Endothelial cell of umbilical vein (primary cell): ENCODE data around the gene KIAA0930. TPM values are rescaled to one million over a fixed set of nuclear protein-coding genes. Genes with fewer than 3 reads are reported as not detected.

Experiments used
- BruUV-seq: library from RNA; stranded (reverse); fragments of 400-500 nt; replicated peaks from 2 replicates; lab custom pipeline; 2021; lab: Mats Ljungman, UMichigan
- CTCF ChIA-PET: fragments of 300-600, 350-600 bp; sonication (Branson Sonifier 250); formaldehyde crosslinking; loops from one replicate; lab custom pipeline; 2021; ENCODE audit warnings: antibody characterized with exemption, inconsistent platforms; lab: Charles Lee
- POLR2A ChIA-PET: fragments of 300-600, 350-600 bp; sonication (Branson Sonifier 250); formaldehyde crosslinking; loops from one replicate; lab custom pipeline; 2021; ENCODE audit warnings: antibody characterized with exemption, inconsistent platforms; lab: Charles Lee
- DNase-seq: peaks from one replicate; pipeline ENCODE4 v3.0.0-alpha.2; 2011; ENCODE audit warnings: low read depth, low spot score
- FAIRE-seq: peaks from 2 replicates; lab custom pipeline; 2011; peaks lifted over from hg19 to GRCh38; lab: Jason Lieb, UNC
- H2AFZ ChIP-seq: 2 replicates; pipeline ENCODE4 v1.6.0; 2012; ENCODE audit warnings: low read depth, low read length, control low read depth, inconsistent platforms
- H3K27ac ChIP-seq: 2 replicates; pipeline ENCODE4 v1.5.1; 2011; ENCODE audit warnings: low read depth, mild to moderate bottlenecking, control low read depth, low read length, moderate library complexity; ENCODE audit not compliant: insufficient read depth
- H3K27me3 ChIP-seq, 2 experiments: 2 replicates each; pipeline versions ENCODE4 v1.6.0 to v1.6.1; 2011; ENCODE audit warnings: low read length in 2 of 2, mixed read lengths in 1 of 2; ENCODE audit not compliant: control insufficient read depth in 2 of 2, insufficient read depth in 2 of 2
- H3K36me3 ChIP-seq, 2 experiments: 2 replicates in 1 of 2; 3 replicates in 1 of 2; pipeline ENCODE4 v1.5.1; 2011; ENCODE audit warnings: low read length in 2 of 2, mild to moderate bottlenecking in 1 of 2, moderate library complexity in 1 of 2; ENCODE audit not compliant: control insufficient read depth in 2 of 2, insufficient read depth in 2 of 2; ENCODE audit errors: extremely low read depth in 1 of 2
- H3K4me1 ChIP-seq: 3 replicates; pipeline ENCODE4 v1.5.1; 2011; ENCODE audit warnings: mild to moderate bottlenecking, low read length; ENCODE audit not compliant: control insufficient read depth, insufficient read depth; ENCODE audit errors: extremely low read depth
- H3K4me2 ChIP-seq: 2 replicates; pipeline ENCODE4 v1.6.1; 2011; ENCODE audit warnings: low read length, control low read depth, mixed read lengths; ENCODE audit not compliant: insufficient read depth
- H3K4me3 ChIP-seq, 3 experiments: fragments of 200-600 bp in 1 of 3; sonication (generic), shearing (Covaris generic) in 1 of 3; replicated peaks in 1 of 3; 2 replicates each; pipeline ENCODE4 v1.5.1; 2011 to 2016; ENCODE audit warnings: control low read depth in 3 of 3, low read length in 3 of 3, mild to moderate bottlenecking in 2 of 3, inconsistent platforms in 1 of 3, low read depth in 1 of 3, moderate library complexity in 1 of 3; ENCODE audit not compliant: insufficient read depth in 1 of 3
- H3K79me2 ChIP-seq: 2 replicates; pipeline ENCODE4 v1.6.0; 2012; ENCODE audit warnings: low read length, inconsistent platforms; ENCODE audit not compliant: control insufficient read depth, insufficient read depth
- H3K9ac ChIP-seq: replicated peaks from 2 replicates; pipeline ENCODE3; 2011; ENCODE audit warnings: low read length, control low read depth; ENCODE audit not compliant: insufficient read depth; ENCODE audit errors: extremely low read depth
- H3K9me1 ChIP-seq: replicated peaks from 3 replicates; pipeline ENCODE4 v1.6.0; 2011; ENCODE audit warnings: mild to moderate bottlenecking, low read length; ENCODE audit not compliant: control insufficient read depth, insufficient read depth; ENCODE audit errors: extremely low read depth
- H3K9me3 ChIP-seq: replicated peaks from 2 replicates; pipeline ENCODE4 v1.5.1; 2012; ENCODE audit warnings: low read length, inconsistent platforms; ENCODE audit not compliant: control insufficient read depth, insufficient read depth
- H4K20me1 ChIP-seq: replicated peaks from 2 replicates; pipeline ENCODE3; 2011; ENCODE audit warnings: mild to moderate bottlenecking, low read length; ENCODE audit not compliant: control insufficient read depth, insufficient read depth; ENCODE audit errors: extremely low read depth
- EZH2 ChIP-seq: IDR thresholded peaks from 2 replicates; pipeline ENCODE4 v1.6.1; 2012; ENCODE audit warnings: borderline replicate concordance, low read depth, mild to moderate bottlenecking, moderate library complexity, low read length, inconsistent platforms; ENCODE audit not compliant: severe bottlenecking
- GATA2 ChIP-seq: IDR thresholded peaks from 2 replicates; pipeline ENCODE4 v1.7.0; 2011; ENCODE audit warnings: low read depth, mild to moderate bottlenecking, moderate library complexity, mixed read lengths, low read length; ENCODE audit not compliant: insufficient read length, insufficient read depth
- JUN ChIP-seq: IDR thresholded peaks from 2 replicates; pipeline ENCODE4 v1.6.1; 2011; ENCODE audit warnings: borderline replicate concordance, low read depth; ENCODE audit not compliant: insufficient read length, insufficient read depth
- POLR2AphosphoS5 ChIP-seq: IDR thresholded peaks from 2 replicates; pipeline ENCODE4 v1.6.1; 2012; ENCODE audit warnings: low read depth, mild to moderate bottlenecking, control low read depth, low read length, moderate library complexity; ENCODE audit not compliant: insufficient read depth
- dilution Hi-C: fragments of 300-500 bp; cut with MboI; formaldehyde crosslinking; loops from one replicate; pipeline ENCODE4 v1.15.0; 2019; ENCODE audit warnings: low sequenced_read_pairs; ENCODE audit not compliant: extremely low pct_ligation_motif_present
- intact Hi-C: fragments of 100-400 bp; cut with micrococcal nuclease; formaldehyde crosslinking; loops from one replicate; pipeline ENCODE4 v1.10.0; 2022
- polyA plus RNA-seq, 4 experiments: library from polyadenylated mRNA; depleted of rRNA in 3 of 4; stranded (reverse) in 3 of 4; unstranded in 1 of 4; fragments of >200 nt; gene quantifications; 2 replicates each; pipeline versions ENCODE4 v1.2.1 to v1.2.3, GENCODE V29; 2011 to 2012; ENCODE audit warnings: missing spikeins in 1 of 4
- total RNA-seq: library from RNA; stranded (reverse); gene quantifications from 2 replicates; pipeline ENCODE4 v1.2.3, GENCODE V29; 2021
- TF ChIP-seq, protein P1 (sequence below): IDR thresholded peaks from 2 replicates; pipeline ENCODE4 v1.6.1; 2011; ENCODE audit not compliant: insufficient read depth, insufficient read length

KIAA0930 gene
- total and polyA plus RNA-seq, 2 donors (not counting 3 experiments of a cell fraction or from before 2014, with no cell fraction given) = 37.9 to 53.6 TPM

DNA sequence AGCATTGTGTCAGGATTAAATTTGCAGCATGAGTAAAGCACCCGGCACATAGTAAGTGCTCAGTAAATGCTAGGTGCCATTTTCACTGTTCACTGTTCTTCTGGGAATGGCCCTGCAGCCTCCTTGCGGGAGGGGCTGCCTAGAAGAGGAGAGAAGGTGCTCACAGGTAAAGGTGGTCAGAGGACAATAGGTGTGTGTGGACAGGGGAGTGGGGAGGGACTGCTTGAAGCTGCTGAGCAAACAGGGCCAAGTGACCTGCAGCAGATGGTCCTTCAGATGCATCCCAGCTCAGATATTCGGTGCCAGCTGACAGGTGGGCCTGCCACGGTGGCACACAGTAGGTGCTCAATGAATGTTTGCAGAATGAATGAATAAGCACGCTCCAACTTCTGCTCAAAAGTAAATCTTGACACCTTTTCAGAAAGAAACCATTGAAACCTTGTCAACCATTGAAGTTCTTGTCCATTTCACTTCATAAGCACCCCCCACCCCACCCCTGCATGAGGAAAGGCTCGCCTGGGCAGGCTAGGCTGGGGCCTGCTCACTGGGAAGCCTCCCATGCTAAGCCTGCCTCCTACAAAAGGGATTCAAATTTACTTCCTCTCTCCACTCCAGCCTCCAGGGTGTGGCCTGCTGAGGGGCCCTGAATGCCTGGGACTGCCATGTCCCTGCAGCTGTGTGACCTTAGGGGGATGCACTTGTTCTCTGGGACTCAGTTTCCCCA is 1.6 kb downstream of the KIAA0930 start:
- Histone ChIP-seq H3K4me1 (peaks cover 10% of the 10 kb centered on the region), H3K36me3 (no peaks in the 10 kb centered on the region), H4K20me1 (no peaks in the 10 kb centered on the region), H3K79me2 (no peaks in the 10 kb centered on the region), H2AFZ (no peak overlapping the region), H3K9me1 (no peaks in the 10 kb centered on the region), H3K27me3 (no peaks in the 10 kb centered on the region), H3K4me2 (no peak overlapping the region), H3K9me3 (no peaks in the 10 kb centered on the region), H3K9ac (no peak overlapping the region), H3K27ac (no peak overlapping the region), H3K4me3 (no peak overlapping the region)
- BruUV-seq = no TSS peak
- CTCF ChIA-PET = no interaction called here
- POLR2A ChIA-PET = no interaction called here
- TF ChIP-seq POLR2AphosphoS5 = no peak
- TF ChIP-seq JUN = no peak
- TF ChIP-seq GATA2 = no peak
- no peak for TF ChIP-seq EZH2
- TF ChIP-seq, protein P1, sequence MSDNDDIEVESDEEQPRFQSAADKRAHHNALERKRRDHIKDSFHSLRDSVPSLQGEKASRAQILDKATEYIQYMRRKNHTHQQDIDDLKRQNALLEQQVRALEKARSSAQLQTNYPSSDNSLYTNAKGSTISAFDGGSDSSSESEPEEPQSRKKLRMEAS = no peak
- FAIRE-seq (no peak), DNase-seq (no peak)
- dilution Hi-C loops = no loop called here
- intact Hi-C loops = no loop called here
